Neutrophil (primary cell): ENCODE data around the gene EVC.
"Not testable (repeated sequence)": the region's sequence is repeated elsewhere in the genome, so short reads cannot be mapped to it uniquely, and the experiment has no call there.

Experiments
- H3K27ac ChIP-seq: fragments of 200-600 bp; sonication (generic); 2 replicates; pipeline ENCODE4 v1.5.1; 2016; ENCODE audit warnings: mild to moderate bottlenecking, moderate library complexity
- H3K27me3 ChIP-seq: fragments of 200-600 bp; sonication (generic); 2 replicates; pipeline ENCODE4 v1.6.0; 2016; ENCODE audit warnings: mild to moderate bottlenecking
- H3K36me3 ChIP-seq: fragments of 200-600 bp; sonication (generic); 2 replicates; pipeline ENCODE4 v1.5.1; 2017
- H3K4me1 ChIP-seq, 2 experiments: fragments of 200-600 bp in 1 of 2; sonication (generic) in 1 of 2; 1 replicate in 1 of 2; 2 replicates in 1 of 2; pipeline versions ENCODE4 v1.5.1 to v1.6.1; 2013 to 2016; ENCODE audit warnings: low read depth in 1 of 2, low read length in 1 of 2, mild to moderate bottlenecking in 1 of 2, moderate library complexity in 1 of 2; ENCODE audit not compliant: control insufficient read depth in 1 of 2, insufficient read depth in 1 of 2
- H3K4me3 ChIP-seq, 2 experiments: fragments of 200-600 bp in 1 of 2; sonication (generic) in 1 of 2; 1 replicate in 1 of 2; 2 replicates in 1 of 2; pipeline ENCODE4 v1.5.1; 2013 to 2016; ENCODE audit warnings: low read depth in 1 of 2, low read length in 1 of 2, mild to moderate bottlenecking in 1 of 2, moderate library complexity in 1 of 2
- H3K9me3 ChIP-seq: fragments of 200-600 bp; sonication (generic); 2 replicates; pipeline ENCODE4 v1.5.1; 2016
- CTCF ChIP-seq: fragments of 200-600 bp; sonication (generic); IDR thresholded peaks from 2 replicates; pipeline ENCODE4 v1.5.1; 2016; ENCODE audit warnings: antibody characterized with exemption

EVC gene

GRCh38 chr4:5843573-5844530 is 132.9 kb downstream of the EVC start:
- H3K4me3 ChIP-seq, result no peak overlapping the region
- H3K36me3 ChIP-seq, result no peaks in the 10 kb centered on the region
- peaks cover 10% of the 10 kb centered on the region for H3K27me3 ChIP-seq
- H3K27ac ChIP-seq, result no peak overlapping the region
- no peak for TF ChIP-seq CTCF
- H3K4me1 ChIP-seq, result no peaks in the 10 kb centered on the region
- H3K9me3 ChIP-seq, result no peaks in the 10 kb centered on the region

- no peak overlapping the region for H3K4me3 ChIP-seq
- TF ChIP-seq CTCF, result no peak
- peaks cover 10% of the 10 kb centered on the region for H3K27me3 ChIP-seq
- no peaks in the 10 kb centered on the region for H3K36me3 ChIP-seq
- H3K9me3 ChIP-seq, result no peaks in the 10 kb centered on the region
- H3K27ac ChIP-seq, result no peak overlapping the region
- no peaks in the 10 kb centered on the region for H3K4me1 ChIP-seq
Measured at GRCh38 chr4:5845035-5845905, 134.3 kb downstream of the EVC start.

GRCh38 chr4:5851637-5852301 is 140.8 kb downstream of the EVC start:
- no peak overlapping the region for H3K4me3 ChIP-seq
- no peaks in the 10 kb centered on the region for H3K27me3 ChIP-seq
- H3K27ac ChIP-seq, result no peak overlapping the region

GRCh38 chr4:5852523-5853202 is 141.7 kb downstream of the EVC start:
- no peaks in the 10 kb centered on the region for H3K9me3 ChIP-seq
- H3K4me3 ChIP-seq, result no peak overlapping the region
- TF ChIP-seq CTCF, result no peak
- H3K36me3 ChIP-seq, result no peaks in the 10 kb centered on the region
- H3K27ac ChIP-seq, result no peak overlapping the region
- H3K27me3 ChIP-seq, result no peaks in the 10 kb centered on the region
- no peaks in the 10 kb centered on the region for H3K4me1 ChIP-seq

More at GRCh38 chr4:5851637-5852301, 140.8 kb downstream of the EVC start:
- Histone ChIP-seq H3K4me1 (no peaks in the 10 kb centered on the region), H3K36me3 (no peaks in the 10 kb centered on the region), H3K9me3 (no peaks in the 10 kb centered on the region)
- TF ChIP-seq CTCF, result no peak

GRCh38 chr4:5854929-5855328 is 143.9 kb downstream of the EVC start:
- H3K4me3 ChIP-seq, result no peak overlapping the region
- no peaks in the 10 kb centered on the region for H3K27me3 ChIP-seq
- no peaks in the 10 kb centered on the region for H3K4me1 ChIP-seq
- H3K27ac ChIP-seq, result no peak overlapping the region
- no peaks in the 10 kb centered on the region for H3K36me3 ChIP-seq
- no peaks in the 10 kb centered on the region for H3K9me3 ChIP-seq
- no peak for TF ChIP-seq CTCF

GRCh38 chr4:5856362-5856761 is 145.4 kb downstream of the EVC start:
- H3K4me1 ChIP-seq, H3K4me3 ChIP-seq, H3K27me3 ChIP-seq, H3K27ac ChIP-seq, H3K9me3 ChIP-seq, H3K36me3 ChIP-seq: not testable (repeated sequence)
